ENCODE measurements around the gene GABRG3. TPM values are rescaled to one million over a fixed set of nuclear protein-coding genes. Genes with fewer than 3 reads are reported as not detected.

Gene GABRG3
- total and polyA plus RNA-seq, 9 of the 15 experiments (the other 6 are each of a cell fraction or from before 2014, with no cell fraction given): 4.0 to 15.1 (median 11.2) TPM

- ChIA-PET CTCF (ENCODE audit: low intra/inter-chr PET ratio) (no interaction called here), POLR2A (interaction anchor here (0.6 to 0.7 kb wide), 2 partner anchors 227 to 1746 kb away, joined by 3 read pairs; no protein-coding TSS in a partner anchor)
- Histone ChIP-seq H3K27me3 (ENCODE audit: control insufficient read depth in 2 of 2, insufficient read depth in 2 of 2, low read length in 2 of 2) (no peaks in the 10 kb centered on the region), H4K20me1 (replicated peaks; ENCODE audit: control insufficient read depth, insufficient read depth, low read length) (no peaks in the 10 kb centered on the region), H3K4me3 (no peak overlapping the region), H3K79me2 (ENCODE audit: control insufficient read depth, insufficient read depth, low read length) (no peaks in the 10 kb centered on the region), H3K9me3 (replicated peaks; ENCODE audit: control insufficient read depth, insufficient read depth, low read depth, low read length) (no peaks in the 10 kb centered on the region), H3K9me1 (ENCODE audit: control insufficient read depth, insufficient read depth, low read length) (no peaks in the 10 kb centered on the region), H3K4me2 (ENCODE audit: insufficient read depth, low read length) (no peak overlapping the region), H2AFZ (ENCODE audit: low read depth, low read length) (no peak overlapping the region), H3K4me1 (replicated peaks in 1 of 2; ENCODE audit: control insufficient read depth in 2 of 2, insufficient read depth in 2 of 2, low read length in 2 of 2) (no peaks in the 10 kb centered on the region), H3K27ac (ENCODE audit: extremely low read depth, low read depth, low read length) (no peak overlapping the region), H3K36me3 (ENCODE audit: control insufficient read depth, insufficient read depth, low read length) (no peaks in the 10 kb centered on the region), H3K9ac (ENCODE audit: insufficient read depth in 1 of 2, low read depth in 2 of 2, low read length in 2 of 2) (no peak overlapping the region)
- DNase-seq (ENCODE audit: extremely low read depth in 1 of 4, low spot score in 3 of 4) (no peak), FAIRE-seq (no peak), ATAC-seq (no peak)
- in situ Hi-C loops (cut with MboI) (no loop called here), intact Hi-C loops (cut with micrococcal nuclease) (no loop called here)
- no peak for TF ChIP-seq POLR3A (IDR thresholded peaks at IDR 0.05; ENCODE audit: borderline replicate concordance, extremely low read depth, insufficient read depth, insufficient read length)
- TF ChIP-seq SMARCA4 (IDR thresholded peaks at IDR 0.05): no peak
- TF ChIP-seq, protein P1, sequence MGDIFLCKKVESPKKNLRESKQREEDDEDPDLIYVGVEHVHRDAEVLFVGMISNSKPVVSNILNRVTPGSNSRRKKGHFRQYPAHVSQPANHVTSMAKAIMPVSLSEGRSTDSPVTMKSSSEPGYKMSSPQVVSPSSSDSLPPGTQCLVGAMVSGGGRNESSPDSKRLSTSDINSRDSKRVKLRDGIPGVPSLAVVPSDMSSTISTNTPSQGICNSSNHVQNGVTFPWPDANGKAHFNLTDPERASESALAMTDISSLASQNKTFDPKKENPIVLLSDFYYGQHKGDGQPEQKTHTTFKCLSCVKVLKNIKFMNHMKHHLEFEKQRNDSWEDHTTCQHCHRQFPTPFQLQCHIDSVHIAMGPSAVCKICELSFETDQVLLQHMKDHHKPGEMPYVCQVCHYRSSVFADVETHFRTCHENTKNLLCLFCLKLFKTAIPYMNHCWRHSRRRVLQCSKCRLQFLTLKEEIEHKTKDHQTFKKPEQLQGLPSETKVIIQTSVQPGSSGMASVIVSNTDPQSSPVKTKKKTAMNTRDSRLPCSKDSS (IDR thresholded peaks at IDR 0.05; ENCODE audit: low read depth, partially characterized antibody): no peak
- no peak for TF ChIP-seq SRSF9 (IDR thresholded peaks at IDR 0.05; ENCODE audit: borderline replicate concordance, low read depth, low read length)
- no peak for TF ChIP-seq MAZ (CRISPR knock-in tag; conservative IDR thresholded peaks at IDR 0.05 in 1 of 2, IDR thresholded peaks at IDR 0.05 in 1 of 2)
- TF ChIP-seq, protein P2, sequence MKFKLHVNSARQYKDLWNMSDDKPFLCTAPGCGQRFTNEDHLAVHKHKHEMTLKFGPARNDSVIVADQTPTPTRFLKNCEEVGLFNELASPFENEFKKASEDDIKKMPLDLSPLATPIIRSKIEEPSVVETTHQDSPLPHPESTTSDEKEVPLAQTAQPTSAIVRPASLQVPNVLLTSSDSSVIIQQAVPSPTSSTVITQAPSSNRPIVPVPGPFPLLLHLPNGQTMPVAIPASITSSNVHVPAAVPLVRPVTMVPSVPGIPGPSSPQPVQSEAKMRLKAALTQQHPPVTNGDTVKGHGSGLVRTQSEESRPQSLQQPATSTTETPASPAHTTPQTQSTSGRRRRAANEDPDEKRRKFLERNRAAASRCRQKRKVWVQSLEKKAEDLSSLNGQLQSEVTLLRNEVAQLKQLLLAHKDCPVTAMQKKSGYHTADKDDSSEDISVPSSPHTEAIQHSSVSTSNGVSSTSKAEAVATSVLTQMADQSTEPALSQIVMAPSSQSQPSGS (CRISPR knock-in tag; IDR thresholded peaks at IDR 0.05): no peak
- TF ChIP-seq, protein P3, sequence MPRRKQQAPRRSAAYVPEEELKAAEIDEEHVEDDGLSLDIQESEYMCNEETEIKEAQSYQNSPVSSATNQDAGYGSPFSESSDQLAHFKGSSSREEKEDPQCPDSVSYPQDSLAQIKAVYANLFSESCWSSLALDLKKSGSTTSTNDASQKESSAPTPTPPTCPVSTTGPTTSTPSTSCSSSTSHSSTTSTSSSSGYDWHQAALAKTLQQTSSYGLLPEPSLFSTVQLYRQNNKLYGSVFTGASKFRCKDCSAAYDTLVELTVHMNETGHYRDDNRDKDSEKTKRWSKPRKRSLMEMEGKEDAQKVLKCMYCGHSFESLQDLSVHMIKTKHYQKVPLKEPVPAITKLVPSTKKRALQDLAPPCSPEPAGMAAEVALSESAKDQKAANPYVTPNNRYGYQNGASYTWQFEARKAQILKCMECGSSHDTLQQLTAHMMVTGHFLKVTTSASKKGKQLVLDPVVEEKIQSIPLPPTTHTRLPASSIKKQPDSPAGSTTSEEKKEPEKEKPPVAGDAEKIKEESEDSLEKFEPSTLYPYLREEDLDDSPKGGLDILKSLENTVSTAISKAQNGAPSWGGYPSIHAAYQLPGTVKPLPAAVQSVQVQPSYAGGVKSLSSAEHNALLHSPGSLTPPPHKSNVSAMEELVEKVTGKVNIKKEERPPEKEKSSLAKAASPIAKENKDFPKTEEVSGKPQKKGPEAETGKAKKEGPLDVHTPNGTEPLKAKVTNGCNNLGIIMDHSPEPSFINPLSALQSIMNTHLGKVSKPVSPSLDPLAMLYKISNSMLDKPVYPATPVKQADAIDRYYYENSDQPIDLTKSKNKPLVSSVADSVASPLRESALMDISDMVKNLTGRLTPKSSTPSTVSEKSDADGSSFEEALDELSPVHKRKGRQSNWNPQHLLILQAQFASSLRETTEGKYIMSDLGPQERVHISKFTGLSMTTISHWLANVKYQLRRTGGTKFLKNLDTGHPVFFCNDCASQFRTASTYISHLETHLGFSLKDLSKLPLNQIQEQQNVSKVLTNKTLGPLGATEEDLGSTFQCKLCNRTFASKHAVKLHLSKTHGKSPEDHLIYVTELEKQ (CRISPR knock-in tag; IDR thresholded peaks at IDR 0.05): no peak
- TF ChIP-seq HES1 (IDR thresholded peaks at IDR 0.05; ENCODE audit: low read depth): no peak
- WGBS (ENCODE audit: insufficient coverage, low coverage, missing lambda C conversion rate): 38% methylated on average over 5 of the region's 5 CpGs
- BruUV-seq (replicated peaks): no TSS peak
These were observed 346.8 kb downstream of the GABRG3 start for GRCh38 chr15:27317736-27318135.

Data from K562 (cell line).